ENCODE data around the gene SVOPL. TPM values are rescaled to one million over a fixed set of nuclear protein-coding genes. Genes with fewer than 3 reads are reported as not detected.

The SVOPL gene
- total and polyA plus RNA-seq, 5 donors = not detected

- H3K27ac ChIP-seq (ENCODE audit: low read length) = no peak overlapping the region
- intact Hi-C loops (cut with DNase I) = no loop called here
- no peak for DNase-seq
- no peaks in the 10 kb centered on the region for H3K4me1 ChIP-seq (ENCODE audit: control insufficient read depth, insufficient read depth, low read length)
- H3K4me3 ChIP-seq (ENCODE audit: low read length) = no peak overlapping the region
- no peak for ATAC-seq
- WGBS = 98% methylated on average over 3 of the region's 3 CpGs
- no peaks in the 10 kb centered on the region for H3K27me3 ChIP-seq (ENCODE audit: control insufficient read depth, insufficient read depth)
- H3K9me3 ChIP-seq (ENCODE audit: control insufficient read depth, low read length) = peaks cover 16% of the 10 kb centered on the region
These were observed 144.2 kb downstream of the SVOPL start for GRCh38 chr7:138556771-138557484.

- ATAC-seq = no peak
- intact Hi-C loops (cut with DNase I) = no loop called here
- WGBS = 97% methylated on average over 4 of the region's 4 CpGs
These were observed 145.5 kb downstream of the SVOPL start for GRCh38 chr7:138555684-138556083.

GRCh38 chr7:138554674-138555073 lies 146.5 kb downstream of the SVOPL start:
- no peak overlapping the region for H3K27ac ChIP-seq (ENCODE audit: low read length)
- 98% methylated on average over 4 of the region's 4 CpGs for WGBS
- H3K4me3 ChIP-seq (ENCODE audit: low read length) = no peak overlapping the region
- no peak for ATAC-seq
- no peaks in the 10 kb centered on the region for H3K27me3 ChIP-seq (ENCODE audit: control insufficient read depth, insufficient read depth)
- H3K4me1 ChIP-seq (ENCODE audit: control insufficient read depth, insufficient read depth, low read length) = no peaks in the 10 kb centered on the region
- intact Hi-C loops (cut with DNase I) = no loop called here
- no peak for DNase-seq
- H3K9me3 ChIP-seq (ENCODE audit: control insufficient read depth, low read length) = peaks cover 16% of the 10 kb centered on the region

More at GRCh38 chr7:138555684-138556083, 145.5 kb downstream of the SVOPL start:
- DNase-seq = no peak
- peaks cover 16% of the 10 kb centered on the region for H3K9me3 ChIP-seq (ENCODE audit: control insufficient read depth, low read length)
- H3K27me3 ChIP-seq (ENCODE audit: control insufficient read depth, insufficient read depth) = no peaks in the 10 kb centered on the region
- no peak overlapping the region for H3K27ac ChIP-seq (ENCODE audit: low read length)
- no peaks in the 10 kb centered on the region for H3K4me1 ChIP-seq (ENCODE audit: control insufficient read depth, insufficient read depth, low read length)
- no peak overlapping the region for H3K4me3 ChIP-seq (ENCODE audit: low read length)

- Histone ChIP-seq H3K4me3 (ENCODE audit: low read length) (no peak overlapping the region), H3K27ac (ENCODE audit: low read length) (no peak overlapping the region), H3K4me1 (ENCODE audit: control insufficient read depth, insufficient read depth, low read length) (no peaks in the 10 kb centered on the region), H3K27me3 (ENCODE audit: control insufficient read depth, insufficient read depth) (no peaks in the 10 kb centered on the region), H3K9me3 (ENCODE audit: control insufficient read depth, low read length) (peaks cover 16% of the 10 kb centered on the region)
- WGBS = 87% methylated on average over 4 of the region's 4 CpGs
- intact Hi-C loops (cut with DNase I) = no loop called here
- ATAC-seq = no peak
- no peak for DNase-seq
These were observed 147.4 kb downstream of the SVOPL start for GRCh38 chr7:138553805-138554204.

- DNase-seq = no peak
- Histone ChIP-seq H3K4me1 (ENCODE audit: control insufficient read depth, insufficient read depth, low read length) (no peaks in the 10 kb centered on the region), H3K4me3 (ENCODE audit: low read length) (no peak overlapping the region), H3K27ac (ENCODE audit: low read length) (no peak overlapping the region), H3K9me3 (ENCODE audit: control insufficient read depth, low read length) (peaks cover 7% of the 10 kb centered on the region), H3K27me3 (ENCODE audit: control insufficient read depth, insufficient read depth) (no peaks in the 10 kb centered on the region)
- WGBS = 93% methylated on average over 3 of the region's 3 CpGs
- intact Hi-C loops (cut with DNase I) = no loop called here
- no peak for ATAC-seq
These were observed 150.1 kb downstream of the SVOPL start for GRCh38 chr7:138551102-138551501.

- ATAC-seq (no peak), DNase-seq (no peak)
- Histone ChIP-seq H3K9me3 (ENCODE audit: control insufficient read depth, low read length) (peaks cover 5% of the 10 kb centered on the region), H3K27me3 (ENCODE audit: control insufficient read depth, insufficient read depth) (no peaks in the 10 kb centered on the region), H3K4me3 (ENCODE audit: low read length) (no peak overlapping the region), H3K4me1 (ENCODE audit: control insufficient read depth, insufficient read depth, low read length) (no peaks in the 10 kb centered on the region), H3K27ac (ENCODE audit: low read length) (no peak overlapping the region)
- 98% methylated on average over 3 of the region's 3 CpGs for WGBS
- intact Hi-C loops (cut with DNase I) = no loop called here
These were observed 150.8 kb downstream of the SVOPL start for GRCh38 chr7:138550337-138550736.

GRCh38 chr7:138549082-138549481 lies 152.1 kb downstream of the SVOPL start:
- peaks cover 2% of the 10 kb centered on the region for H3K9me3 ChIP-seq (ENCODE audit: control insufficient read depth, low read length)
- WGBS = 76% methylated on average over 1 of the region's 1 CpG
- DNase-seq (no peak), ATAC-seq (peak; percentile 51 to 56)
- intact Hi-C loops (cut with DNase I) = no loop called here
- H3K4me1 ChIP-seq (ENCODE audit: control insufficient read depth, insufficient read depth, low read length) = no peaks in the 10 kb centered on the region
- H3K27me3 ChIP-seq (ENCODE audit: control insufficient read depth, insufficient read depth) = no peaks in the 10 kb centered on the region
- H3K27ac ChIP-seq (ENCODE audit: low read length) = no peak overlapping the region
- H3K4me3 ChIP-seq (ENCODE audit: low read length) = no peak overlapping the region

- Histone ChIP-seq H3K4me1 (ENCODE audit: control insufficient read depth, insufficient read depth, low read length) (no peaks in the 10 kb centered on the region), H3K4me3 (ENCODE audit: low read length) (no peak overlapping the region), H3K27ac (ENCODE audit: low read length) (no peak overlapping the region), H3K27me3 (ENCODE audit: control insufficient read depth, insufficient read depth) (no peaks in the 10 kb centered on the region), H3K9me3 (ENCODE audit: control insufficient read depth, low read length) (no peaks in the 10 kb centered on the region)
- DNase-seq (no peak), ATAC-seq (no peak)
- intact Hi-C loops (cut with DNase I) = no loop called here
- 98% methylated on average over 2 of the region's 2 CpGs for WGBS
These were observed 154.3 kb downstream of the SVOPL start for GRCh38 chr7:138546829-138547228.

- Histone ChIP-seq H3K27ac (ENCODE audit: low read length) (no peak overlapping the region), H3K27me3 (ENCODE audit: control insufficient read depth, insufficient read depth) (no peaks in the 10 kb centered on the region), H3K4me3 (ENCODE audit: low read length) (no peak overlapping the region), H3K9me3 (ENCODE audit: control insufficient read depth, low read length) (no peaks in the 10 kb centered on the region), H3K4me1 (ENCODE audit: control insufficient read depth, insufficient read depth, low read length) (no peaks in the 10 kb centered on the region)
- ATAC-seq (no peak), DNase-seq (no peak)
- intact Hi-C loops (cut with DNase I) = no loop called here
- WGBS = 67% methylated on average over 5 of the region's 5 CpGs
These were observed 155.0 kb downstream of the SVOPL start for GRCh38 chr7:138546064-138546619.

GRCh38 chr7:138545123-138545522 lies 156.0 kb downstream of the SVOPL start:
- intact Hi-C loops (cut with DNase I) = no loop called here
- Histone ChIP-seq H3K27me3 (ENCODE audit: control insufficient read depth, insufficient read depth) (no peaks in the 10 kb centered on the region), H3K4me1 (ENCODE audit: control insufficient read depth, insufficient read depth, low read length) (no peaks in the 10 kb centered on the region), H3K9me3 (ENCODE audit: control insufficient read depth, low read length) (no peaks in the 10 kb centered on the region), H3K4me3 (ENCODE audit: low read length) (no peak overlapping the region), H3K27ac (ENCODE audit: low read length) (no peak overlapping the region)
- DNase-seq = no peak
- no peak for ATAC-seq
- 81% methylated on average over 6 of the region's 6 CpGs for WGBS
